HG02852 (cell line): ENCODE data around the gene ATXN7.

Experiments used
- ATAC-seq: cut with Tn5 transposase; IDR thresholded peaks from one replicate; pipeline ENCODE4 v1.9.1; 2021; ENCODE audit warnings: mild to moderate bottlenecking, moderate library complexity; ENCODE audit not compliant: unreplicated experiment

ATXN7 gene

GRCh38 chr3:64039332-64039731, 175.7 kb downstream of the ATXN7 start:
- no peak for ATAC-seq

DNA sequence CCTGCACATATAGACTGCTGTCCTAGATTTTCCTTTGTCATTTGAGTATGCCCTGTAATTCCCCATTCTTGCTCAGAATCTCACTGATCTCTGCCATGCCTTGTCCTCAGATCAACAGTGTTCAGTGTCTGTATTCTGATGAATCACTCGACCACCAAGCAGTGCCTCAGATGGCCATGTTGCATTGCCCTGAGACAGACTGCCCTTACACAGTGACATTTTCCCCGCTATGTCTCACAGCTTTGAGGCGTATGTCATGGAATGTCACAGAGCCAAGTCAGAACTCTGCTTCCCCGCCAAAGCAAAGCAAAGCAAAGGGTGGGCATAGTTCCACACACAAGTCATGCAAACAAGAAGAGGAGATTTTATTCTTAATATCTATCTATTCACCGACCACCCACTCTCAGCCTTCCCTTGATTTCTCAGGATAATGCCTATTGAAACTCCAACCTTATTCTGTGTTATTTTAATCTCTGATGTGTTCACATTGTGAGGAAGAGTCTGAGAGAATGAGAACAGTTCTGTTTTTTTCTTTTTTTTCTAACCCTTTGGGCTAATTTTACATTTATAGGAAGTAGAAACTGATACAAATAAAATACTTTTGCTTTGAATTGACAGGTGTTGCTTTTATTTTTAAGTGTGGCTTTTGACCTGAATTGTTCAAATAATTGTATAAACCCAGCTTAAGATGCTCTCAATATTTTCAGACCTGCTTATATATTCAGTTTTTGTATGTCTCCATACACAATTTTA, 176.5 kb downstream of the ATXN7 start:
- no peak for ATAC-seq

- no peak for ATAC-seq
These were observed 179.3 kb downstream of the ATXN7 start for GRCh38 chr3:64042952-64043351.

DNA sequence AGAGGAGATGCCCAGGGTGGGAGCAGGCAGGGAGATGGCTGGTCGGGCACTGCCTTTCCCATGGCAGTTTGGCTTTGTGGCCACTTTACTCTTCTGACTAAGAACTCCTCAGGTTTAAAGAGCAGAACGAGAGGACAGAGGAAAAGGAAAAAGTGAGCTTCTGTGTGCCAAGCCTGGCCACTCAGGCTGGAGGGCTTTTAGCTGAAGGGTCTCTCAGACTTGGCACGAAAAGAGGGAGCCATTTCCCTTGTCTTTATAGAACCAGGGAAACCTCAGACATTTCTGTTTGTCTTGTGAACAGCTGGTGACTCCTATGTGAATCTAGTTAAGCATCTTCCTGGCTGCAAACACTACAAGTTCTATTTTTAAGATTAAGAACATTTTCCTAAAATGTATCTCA, 182.9 kb downstream of the ATXN7 start:
- ATAC-seq, result no peak

DNA sequence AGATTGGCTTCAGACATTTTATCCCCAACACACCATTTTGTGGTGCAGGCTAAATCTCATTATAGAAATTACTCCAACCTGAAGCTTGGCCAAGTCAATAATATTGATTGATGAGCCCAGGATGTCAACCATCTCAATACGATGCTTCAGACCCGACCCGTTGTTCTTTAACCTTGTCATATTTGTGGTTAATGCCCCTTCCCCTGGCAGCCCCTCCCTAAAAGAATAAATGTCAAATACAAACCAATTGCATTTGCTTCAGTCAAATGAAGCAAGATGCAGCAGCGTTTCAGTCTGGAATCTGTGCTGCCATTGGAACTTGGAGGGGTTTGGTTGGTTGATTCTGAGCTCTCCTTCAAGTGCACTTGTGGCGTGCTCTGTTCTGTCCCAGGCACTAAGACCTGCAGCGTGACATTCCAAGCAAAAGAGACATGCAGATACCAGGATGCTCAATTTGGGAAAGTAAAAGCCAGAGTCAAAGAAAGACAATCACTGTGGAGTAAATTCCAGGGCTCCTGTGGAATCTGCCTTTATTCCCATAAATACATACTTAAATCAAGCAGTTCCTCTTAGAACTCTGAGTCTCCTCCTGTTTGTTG, 183.4 kb downstream of the ATXN7 start:
- ATAC-seq, result no peak

DNA sequence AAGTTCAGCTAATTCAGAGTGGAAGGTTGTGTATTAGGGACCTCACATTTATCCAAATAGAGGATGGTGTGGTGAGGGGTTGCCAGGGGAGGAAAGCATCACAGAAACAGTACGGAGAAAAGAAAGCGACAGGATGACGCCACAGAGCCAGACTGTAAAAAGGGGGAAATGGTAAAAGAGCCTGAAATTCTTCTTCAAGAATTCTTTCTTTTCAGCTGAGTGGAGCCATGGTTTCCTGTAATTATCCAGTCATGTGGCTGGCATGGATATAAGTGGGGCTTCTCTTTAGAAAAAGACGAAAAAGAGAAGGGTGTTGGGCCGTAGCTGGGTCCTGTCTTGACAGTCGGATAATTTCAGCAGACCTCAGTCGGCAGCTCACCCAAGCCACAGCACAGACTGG, 184.1 kb downstream of the ATXN7 start:
- no peak for ATAC-seq

DNA sequence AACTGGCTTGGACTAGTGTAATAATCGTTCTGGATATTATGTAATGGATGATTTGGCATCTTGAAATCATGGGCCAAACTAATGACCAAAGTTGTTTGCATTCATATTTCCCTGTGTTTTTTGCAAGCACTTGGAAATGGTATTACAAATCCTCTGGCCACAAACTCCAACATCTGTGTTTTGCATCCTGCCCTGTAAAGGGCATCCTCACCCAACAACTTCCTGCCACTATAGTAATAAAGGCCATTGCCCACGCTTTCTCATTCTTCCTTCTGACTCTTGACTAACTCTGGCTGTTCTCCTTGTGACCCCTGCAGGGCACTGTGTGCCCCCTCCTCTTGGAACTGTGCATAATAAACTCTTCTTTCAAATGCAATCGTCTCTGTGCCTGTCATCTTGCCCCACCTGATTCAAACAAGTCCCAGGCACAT, 185.0 kb downstream of the ATXN7 start:
- ATAC-seq, result no peak

- ATAC-seq, result no peak
These were observed 185.5 kb downstream of the ATXN7 start for GRCh38 chr3:64049136-64049535.

DNA sequence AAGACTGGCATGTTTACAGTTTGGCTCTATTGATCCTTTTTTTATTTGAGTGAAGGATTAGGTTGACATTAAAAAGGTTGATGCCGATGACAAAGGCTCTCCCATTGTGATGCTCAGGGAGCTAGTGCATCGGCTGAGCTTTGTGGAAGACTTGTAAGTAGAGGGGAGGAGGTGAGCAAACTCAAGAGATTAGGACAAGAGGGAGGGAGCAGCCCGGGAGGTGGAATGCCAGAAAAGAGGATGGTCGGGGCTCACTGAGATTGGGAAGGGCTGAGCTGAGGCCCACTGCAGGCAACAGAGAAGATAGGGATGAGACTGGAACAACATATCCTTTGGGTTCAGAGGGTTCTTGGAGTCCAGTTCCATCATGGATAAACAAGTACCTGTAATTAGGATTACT, 186.2 kb downstream of the ATXN7 start:
- ATAC-seq, result no peak
